SK-N-MC (cell line): ENCODE data around the gene CHMP2A.

Source experiments
- EZH2 ChIP-seq: fragments of 200-600 bp; sonication (generic); IDR thresholded peaks from one replicate; pipeline ENCODE4 v1.6.1; 2017; ENCODE audit warnings: antibody characterized with exemption
- POLR2AphosphoS5 ChIP-seq: IDR thresholded peaks from 2 replicates; pipeline ENCODE4 v1.6.1; 2012; ENCODE audit warnings: mild to moderate bottlenecking, low read depth, low read length, borderline replicate concordance

GRCh38 chr19:58549664-58550361 is 5.1 kb downstream of the CHMP2A start:
- TF ChIP-seq EZH2: no peak
- TF ChIP-seq POLR2AphosphoS5: no peak; the same call in 1 of the 2 replicates
